Measurements from ENCODE around the gene WDR7.

Gene WDR7

DNA sequence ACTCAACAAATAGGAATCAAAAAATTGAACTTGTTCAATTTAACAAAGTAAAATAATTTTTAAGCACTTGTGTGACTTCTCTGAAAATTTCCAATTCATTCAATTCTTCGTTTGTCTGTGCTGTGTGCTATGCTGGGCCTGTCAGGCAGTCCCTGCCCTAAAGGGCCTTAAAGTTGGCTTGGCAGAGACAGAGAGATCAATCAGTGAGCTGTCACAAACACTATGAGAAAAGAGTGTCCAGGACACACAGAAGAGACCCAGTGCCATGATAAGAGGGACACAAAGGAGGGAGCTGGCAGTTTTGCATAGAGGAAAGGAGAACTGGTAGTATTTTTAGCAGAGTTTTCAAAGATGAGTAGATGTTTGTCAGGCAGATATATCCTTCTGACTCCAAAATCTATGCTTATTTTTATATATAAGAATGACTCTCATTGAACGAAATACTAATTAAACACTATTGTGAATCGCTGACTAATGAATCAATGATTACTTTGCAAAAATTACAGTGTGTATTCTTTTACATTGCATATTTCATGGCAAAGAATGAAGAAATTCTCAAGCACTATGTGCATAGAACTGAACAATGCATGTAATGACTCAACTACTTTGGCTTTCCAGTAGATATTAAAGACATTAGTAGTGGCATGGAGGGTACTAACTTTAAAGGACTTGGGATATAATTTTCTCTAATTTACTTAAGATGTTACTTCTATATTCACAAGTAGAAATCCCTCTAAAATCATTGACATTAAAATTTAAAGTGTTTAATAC is 302.5 kb downstream of the WDR7 start:
- no peak for DNase-seq

DNA sequence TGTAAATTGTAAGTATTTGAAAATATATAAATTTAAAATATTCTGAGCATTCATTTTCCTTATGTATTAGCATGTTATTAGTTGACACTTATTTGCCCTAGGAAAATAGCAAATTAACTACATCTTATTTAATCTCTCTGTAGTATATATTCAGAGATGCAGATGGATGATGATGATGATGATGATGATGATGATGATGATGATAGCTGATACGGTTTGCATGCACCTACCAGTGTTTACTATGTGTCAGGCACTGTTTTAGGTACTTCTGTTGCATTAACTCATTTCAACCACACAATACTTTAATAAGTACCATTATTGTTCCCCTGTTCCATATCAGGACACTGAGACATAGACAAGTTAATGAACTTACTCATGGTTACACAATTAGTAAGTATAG is 304.3 kb downstream of the WDR7 start:
- no peak for DNase-seq

DNA sequence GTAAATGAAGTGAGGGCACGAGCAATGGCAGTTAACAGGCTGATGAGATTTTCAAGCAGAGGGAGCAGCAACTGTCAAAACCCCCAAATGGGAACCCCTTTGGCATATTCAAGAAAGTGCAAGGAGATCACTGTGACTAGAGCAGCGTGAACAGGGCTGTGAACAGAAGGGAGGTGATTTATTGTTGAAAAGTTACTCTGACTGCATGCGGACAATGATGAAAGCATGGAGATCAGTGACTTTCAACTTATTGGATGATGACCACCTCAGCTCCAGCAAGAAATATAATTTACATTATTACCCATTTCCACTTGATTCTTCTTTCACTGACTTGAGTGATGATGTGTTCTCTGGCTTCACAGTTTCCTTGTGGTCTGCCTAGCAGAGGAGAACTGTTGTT is 308.0 kb downstream of the WDR7 start:
- no peak for DNase-seq

DNA sequence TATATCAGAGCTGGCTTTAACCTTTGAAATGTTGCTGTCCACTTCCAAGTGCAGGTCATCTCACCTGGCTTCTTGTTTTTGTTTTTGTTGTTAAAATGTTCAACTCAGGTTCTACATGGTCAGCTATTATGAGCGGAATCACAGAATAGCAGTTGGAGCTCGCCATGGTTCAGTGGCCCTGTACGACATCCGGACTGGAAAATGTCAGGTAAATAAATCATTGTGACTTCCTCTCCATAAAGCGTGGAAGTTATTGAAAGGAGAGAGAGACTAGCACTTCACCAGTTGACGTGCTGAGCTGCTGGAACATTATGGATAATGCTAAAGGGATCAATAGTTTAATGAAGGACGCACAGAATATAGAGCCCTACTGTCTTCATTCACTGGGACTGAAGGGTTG is 311.2 kb downstream of the WDR7 start:
- DNase-seq, result no peak

DNA sequence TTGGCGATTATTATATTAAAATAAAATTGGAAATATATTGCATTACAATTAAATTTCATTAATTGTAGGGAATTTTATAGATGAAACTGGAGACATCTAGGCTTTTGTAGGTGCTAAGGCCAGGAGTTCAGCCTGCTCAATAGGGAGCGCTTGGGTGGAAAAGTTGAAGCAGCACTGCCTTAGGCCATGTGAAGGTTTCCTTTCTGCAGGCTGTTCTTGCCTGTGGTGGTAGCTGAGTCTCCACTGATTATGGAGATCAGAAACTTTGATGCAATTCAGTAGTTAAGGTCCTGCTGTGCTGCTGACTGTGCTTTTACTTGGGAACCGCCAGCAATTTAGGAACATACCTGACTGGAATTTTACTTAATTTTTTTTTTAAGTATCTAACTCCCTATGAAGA is 315.9 kb downstream of the WDR7 start:
- no peak for DNase-seq

DNA sequence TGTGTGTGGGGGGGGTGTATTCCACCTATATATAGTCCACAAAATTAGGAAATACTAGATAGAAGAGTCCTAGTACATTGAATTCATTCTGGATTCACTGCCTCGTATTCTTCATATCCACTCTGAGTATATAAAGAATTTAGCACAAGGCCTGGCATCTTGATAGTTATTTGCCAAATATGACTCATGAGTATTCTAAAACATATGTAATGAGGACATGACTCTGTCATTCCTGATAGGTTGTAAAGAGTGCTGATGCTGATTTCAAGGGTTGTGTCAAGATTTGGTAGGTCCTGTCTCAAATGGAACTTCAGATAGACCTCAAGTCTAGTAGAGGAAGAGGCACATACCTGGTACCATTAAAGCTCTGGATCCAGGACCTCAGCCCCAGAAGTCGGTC is 322.3 kb downstream of the WDR7 start:
- DNase-seq, result no peak

DNA sequence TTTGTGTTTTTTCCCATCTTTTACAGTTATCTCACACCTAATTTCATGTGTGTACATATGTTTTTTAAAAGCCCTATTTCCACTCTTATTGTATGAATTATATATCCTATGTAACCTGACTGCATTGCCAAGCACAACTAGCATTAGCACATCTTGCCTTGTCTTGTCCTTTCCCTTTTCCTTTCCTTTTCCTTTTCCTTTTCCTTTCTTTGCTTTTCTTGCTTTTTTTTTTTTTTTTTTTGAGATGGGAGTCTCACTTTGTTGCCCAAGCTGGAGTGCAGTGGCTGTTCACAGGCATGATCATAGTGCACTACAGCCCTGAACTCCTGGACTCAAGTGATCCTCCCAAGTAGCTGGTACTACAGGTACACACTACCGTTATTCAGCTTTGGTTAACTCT is 323.0 kb downstream of the WDR7 start:
- DNase-seq, result no peak

DNA sequence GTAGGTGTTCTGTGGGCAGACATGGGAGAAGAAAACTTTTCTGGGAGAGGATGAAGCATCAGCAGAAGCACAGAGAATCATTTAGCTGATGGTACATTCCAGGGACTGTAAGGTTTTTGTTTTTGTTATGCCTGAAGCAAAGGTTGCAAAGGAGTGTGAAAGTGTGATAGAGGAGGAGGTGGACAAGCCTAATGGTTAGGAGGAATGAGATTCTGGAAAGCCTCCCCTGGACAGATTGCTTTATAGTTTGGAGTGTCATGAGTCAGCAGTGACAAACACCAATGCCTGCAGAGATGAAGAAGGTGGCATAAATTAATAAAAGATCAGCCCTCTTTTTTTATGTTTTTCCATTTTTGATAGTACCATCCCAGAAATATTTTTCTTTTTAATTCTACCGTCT is 324.1 kb downstream of the WDR7 start:
- no peak for DNase-seq

DNA sequence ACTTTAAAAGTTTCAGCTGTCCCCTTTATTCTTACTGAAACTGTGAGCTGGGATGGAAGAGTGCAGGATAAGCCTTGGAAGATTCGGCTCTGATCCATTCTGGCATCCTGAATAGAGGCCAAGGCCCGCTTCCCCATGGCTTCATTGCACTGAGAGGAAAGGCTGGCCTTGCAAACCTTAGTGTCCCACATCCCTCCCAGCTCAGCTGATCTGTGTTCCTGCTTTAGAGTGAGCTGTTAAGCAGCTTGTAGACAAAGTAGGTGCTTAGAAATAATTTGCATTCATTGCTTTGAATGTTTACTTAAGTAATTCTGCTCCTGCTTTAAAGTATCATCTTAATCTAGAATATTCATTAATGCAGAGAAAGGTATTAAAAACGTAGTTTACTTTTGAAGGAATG is 326.1 kb downstream of the WDR7 start:
- no peak for DNase-seq

DNA sequence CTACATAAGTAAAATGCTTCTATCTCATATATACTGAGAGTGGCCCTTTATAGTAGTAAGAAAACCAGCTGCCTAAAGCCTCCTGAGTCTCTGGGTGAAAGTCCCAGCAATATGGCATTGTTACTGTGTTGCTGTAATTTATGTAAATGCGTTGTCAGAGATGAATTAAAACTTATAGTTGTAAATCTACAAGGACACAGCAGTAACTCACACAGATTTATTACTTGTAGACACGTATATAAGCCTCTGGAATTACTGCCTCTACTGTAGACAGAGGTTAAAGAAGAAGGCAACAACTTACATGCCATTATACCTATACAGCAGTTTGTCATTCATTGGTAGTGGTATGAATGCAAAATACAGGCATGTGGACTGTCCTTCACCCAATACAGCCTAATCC is 326.6 kb downstream of the WDR7 start:
- no peak for DNase-seq

DNA sequence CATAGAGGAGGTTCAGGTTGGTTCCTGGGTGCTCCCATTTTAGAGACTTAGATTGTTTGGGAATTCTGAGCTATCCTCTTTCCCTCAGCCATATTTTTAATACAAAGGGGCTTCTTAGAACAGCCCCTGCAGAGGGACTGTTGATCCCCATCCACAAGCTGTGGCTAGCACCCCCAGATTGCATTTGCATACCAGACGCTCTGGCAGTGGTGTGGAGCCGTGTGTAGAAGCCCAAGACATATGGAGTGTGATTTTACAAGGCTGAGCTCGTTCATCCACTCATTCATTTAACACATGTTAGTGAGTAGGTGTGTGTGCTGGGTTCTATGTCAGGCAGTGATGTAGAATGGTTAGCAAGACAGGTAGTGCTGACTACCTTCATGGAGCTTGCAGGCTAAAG is 329.0 kb downstream of the WDR7 start:
- no peak for DNase-seq

DNA sequence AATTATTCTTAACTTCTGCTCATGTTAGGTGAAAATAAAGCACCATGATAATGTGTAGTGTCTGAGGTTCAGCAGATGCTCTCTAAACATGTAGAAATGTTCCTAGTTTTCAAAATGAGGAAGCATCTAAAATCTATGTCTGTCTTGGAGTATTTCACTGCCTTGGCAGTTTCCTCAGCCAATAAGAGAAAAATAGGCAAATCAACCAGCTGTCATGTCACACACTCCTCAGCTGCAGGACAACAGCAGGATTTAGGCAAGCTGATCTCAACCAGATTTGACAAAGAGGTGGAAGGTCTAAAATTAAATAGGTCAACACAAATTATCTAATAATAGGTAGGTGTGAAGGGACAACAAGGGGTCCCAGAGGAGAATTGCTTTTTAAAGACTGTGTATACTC is 331.6 kb downstream of the WDR7 start:
- DNase-seq, result no peak

DNA sequence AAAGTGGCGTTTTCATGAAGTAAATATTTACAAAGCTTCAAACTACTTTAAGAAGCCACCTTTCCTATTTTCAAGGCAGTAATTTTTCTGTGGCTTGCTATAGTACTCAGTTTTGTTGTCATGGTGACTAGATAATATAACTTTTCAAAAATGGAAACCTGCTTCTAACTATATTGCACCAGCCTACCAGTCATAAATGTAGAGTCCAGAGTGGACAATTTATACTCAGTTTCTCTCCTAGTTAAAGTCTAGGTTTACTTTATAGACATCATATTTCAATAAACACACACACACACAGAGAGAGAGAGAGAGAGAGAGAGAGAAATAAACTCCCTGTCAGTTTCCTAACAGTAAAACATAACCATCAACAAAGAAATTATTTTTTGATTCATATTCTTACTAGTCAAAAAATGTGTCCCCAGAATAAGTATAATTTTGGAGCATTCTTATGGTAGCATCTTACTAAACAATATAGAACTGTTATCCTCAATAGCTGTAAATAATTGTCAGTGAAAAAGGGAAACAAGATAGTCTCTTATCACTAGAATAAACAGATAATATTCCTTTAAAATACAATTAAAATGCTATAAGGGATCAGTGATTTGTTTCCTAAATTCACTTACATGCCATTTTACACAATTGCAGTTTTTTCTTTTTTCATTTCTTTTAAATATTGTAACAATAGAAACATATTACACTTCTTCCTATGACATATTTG is 332.3 kb downstream of the WDR7 start:
- no peak for DNase-seq

DNA sequence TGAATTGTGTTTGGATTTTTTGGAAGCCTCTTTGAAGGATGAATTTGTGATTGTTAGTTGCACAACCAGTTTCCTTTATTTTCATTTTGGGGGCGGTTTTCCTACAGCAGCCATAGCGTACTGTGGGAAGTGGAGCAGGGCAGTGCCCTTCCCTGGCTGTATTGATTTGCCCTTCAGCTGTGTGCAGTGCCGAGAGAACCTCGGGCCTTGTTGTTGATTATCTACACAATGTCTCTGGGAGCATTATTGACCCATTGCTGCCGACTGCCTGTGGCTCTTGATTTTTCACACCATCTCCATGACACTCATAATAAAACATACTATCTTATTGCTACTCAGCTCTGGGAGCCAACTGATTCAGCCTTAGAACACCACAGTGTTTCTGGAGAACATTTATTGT is 333.6 kb downstream of the WDR7 start:
- DNase-seq, result no peak

DNA sequence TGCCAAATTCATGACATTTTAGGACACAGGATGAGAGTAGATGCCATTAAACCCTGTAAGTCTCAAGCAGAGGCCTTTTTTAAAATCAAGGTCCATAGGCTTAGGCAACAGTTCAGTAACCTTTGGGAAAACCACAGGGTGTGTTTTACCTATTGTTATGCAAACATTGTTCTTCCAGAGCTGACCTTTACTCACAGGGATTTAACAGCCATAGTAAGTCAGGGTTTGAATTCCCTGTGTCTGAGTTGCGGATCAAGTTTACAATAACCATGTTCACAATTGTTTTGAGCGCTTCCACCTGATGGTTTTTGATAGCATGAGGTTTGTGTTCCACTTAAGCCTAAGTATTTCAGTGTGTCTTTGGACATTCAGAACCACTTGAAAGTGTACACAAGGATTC is 335.7 kb downstream of the WDR7 start:
- DNase-seq, result peak; percentile 53

DNA sequence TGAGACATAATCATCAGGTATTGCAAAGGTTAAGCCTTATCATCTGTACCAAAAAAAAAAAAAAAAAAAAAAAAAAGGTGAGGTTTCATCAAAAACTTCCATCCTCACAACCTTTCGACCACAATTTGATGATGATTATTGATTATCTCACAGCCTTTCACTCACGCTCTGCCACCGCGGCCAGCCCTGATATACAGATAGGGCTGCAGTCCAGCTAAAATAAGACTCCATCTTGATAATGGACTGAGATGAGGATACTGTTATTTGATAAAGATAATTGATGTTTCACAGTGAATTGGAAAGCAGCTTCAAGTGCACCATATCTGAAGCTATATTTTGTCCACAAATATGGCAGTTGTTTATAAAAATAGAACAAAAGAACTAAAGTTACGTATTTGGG is 336.1 kb downstream of the WDR7 start:
- DNase-seq, result peak; percentile 30

DNA sequence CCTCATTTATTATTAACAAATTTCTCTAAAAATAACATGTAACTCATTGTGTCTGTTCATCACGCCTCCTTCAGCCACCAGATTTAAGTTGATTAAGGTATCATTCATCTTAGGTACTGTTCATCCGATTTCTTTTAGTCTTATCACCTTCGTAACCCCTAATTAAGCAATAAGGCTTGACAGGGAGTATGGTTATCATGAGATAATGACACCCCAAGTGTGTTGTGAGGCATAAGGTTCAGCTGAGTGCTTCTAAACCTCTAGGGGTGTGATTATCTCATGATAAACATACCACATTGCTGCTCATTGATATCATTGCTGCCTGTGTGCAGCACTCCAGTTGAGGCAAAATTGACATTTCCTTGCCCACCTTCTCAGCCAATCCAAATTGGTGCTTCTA is 336.9 kb downstream of the WDR7 start:
- DNase-seq, result no peak

DNA sequence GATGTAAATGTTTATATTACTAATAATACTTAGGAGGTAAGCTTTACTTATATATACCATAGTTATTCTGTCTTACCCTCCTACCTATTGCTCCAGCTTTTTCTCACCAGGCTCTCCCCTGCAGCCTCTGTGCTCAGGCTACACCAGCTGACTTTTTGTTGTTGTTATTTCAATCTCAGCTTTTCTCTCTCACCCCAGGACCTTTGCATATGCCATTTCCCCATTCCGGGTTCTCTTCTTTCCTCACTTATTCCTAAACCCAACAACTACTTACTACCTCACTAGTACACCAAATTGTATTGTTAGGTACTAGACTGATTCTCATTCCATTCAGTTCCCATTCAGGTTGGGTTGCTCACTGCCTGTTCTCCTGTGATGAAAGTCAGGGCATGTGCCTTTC is 339.5 kb downstream of the WDR7 start:
- no peak for DNase-seq

DNA sequence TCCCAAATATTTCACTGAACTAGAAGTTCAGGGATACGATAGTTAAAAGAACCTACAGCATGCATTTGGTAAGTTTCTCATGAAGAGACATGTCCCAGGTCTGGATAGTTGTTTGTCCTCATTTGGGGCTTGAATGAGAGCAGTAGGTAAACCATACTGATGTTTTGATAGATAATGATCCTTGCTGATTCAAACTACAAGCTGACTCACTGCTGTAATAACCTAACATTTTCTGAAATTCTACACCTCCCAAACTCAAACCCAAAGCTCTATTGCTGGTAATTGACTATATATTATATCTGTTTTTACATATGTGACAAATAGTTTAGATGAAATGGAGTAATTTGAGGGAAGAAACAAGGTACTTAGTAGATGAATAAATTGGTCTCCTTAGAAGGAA is 341.6 kb downstream of the WDR7 start:
- no peak for DNase-seq

DNA sequence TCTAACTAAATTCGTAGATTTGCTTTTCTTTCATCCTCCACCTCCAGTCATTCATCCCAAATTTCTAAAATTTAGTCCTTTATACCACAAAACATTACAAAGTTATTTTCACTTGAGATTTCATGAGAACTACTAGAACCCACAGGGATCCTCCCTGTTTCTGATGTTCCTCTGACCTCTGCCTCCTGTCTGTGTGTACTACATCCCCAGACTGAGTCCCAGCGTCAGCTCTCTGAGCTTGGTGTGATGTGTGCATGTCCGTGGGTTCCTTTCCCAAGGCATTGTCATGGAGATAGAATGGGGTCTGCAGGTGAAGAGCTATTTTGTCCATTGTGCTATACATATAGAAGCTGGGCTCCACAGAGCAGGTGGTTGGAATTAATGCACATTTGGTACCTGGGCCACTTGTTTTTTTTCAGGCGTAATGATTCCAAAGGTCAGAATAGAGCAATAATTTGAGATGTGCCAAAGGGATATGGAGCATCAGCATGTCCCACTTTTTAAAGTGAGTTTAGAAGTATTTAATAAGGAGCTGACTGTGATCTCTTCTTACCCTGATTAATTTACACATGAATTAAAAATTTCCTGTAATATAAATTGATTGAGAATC is 344.5 kb downstream of the WDR7 start:
- DNase-seq, result no peak

DNA sequence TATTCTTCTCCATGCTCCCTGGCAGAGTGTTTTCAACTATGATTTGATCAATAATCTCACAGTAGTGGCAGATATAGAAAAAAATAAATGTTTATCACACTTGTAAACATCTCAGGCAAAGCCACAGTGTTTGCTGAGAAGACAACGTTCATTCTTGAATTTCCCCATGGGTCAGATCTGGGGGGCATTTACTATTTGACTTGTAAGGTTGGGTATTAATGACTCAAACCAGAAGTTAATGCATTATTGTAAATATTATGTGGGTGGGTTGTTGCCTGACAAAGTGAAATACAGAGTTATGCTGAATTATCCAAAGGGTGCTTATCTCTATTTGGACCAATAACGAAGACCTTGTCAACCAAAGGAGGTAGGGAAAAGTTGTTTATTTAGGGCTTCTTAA is 346.0 kb downstream of the WDR7 start:
- no peak for DNase-seq

DNA sequence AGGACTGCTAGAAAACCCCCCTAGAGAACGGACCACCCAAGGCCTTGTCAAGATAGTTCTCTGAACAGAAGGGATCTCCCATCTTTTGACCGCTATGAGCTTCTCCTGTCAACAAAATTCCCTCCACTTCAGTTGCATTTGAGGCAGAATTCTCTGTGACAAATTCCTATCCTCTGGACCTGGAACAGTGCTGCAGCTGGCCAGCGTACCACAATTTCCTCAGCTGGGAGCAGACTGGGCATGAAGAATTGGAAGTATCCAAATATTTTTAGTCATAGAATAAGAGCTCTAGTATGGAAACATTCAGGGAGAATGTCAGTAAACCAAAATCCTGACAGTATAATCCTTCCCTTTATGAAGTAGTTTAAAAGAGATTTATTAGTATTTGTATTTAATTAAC is 348.7 kb downstream of the WDR7 start:
- DNase-seq, result no peak

DNA sequence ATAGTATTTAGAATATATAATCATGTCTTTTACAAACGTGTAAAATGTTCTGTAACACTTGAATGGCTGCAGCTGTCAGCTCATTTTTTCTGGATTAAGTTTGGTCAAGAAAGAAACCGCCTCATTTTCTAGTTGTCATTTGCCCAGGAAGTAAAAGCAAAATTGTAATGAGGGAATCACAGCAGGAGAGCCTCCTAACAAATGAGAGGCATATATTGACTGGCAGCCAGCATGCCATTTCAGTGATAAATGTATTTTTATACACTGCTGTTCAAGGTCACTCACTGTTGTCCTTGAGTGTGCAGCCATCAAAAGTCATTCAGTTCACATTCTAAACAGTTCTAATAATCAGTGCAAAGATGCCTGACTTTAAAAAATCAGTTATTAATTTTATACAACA is 351.5 kb downstream of the WDR7 start:
- peak; percentile 26 for DNase-seq

DNA sequence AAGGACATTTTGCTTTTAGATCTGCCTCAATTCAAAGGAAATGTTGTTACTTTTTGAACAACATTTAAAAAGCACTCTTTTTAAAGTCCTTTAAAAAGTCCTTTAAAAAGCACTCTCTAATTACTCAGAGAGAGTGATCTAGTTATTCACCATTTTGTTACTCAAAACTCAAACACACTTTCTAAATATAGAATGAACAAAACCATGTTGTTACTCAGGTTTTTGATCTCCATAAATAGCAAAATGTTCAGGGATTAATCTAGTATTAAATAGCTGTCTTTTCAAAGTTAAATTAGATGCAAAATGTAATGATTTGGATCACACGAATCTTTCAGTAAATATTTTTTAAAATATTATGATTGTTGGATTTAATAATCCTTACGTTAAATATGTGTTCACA is 352.2 kb downstream of the WDR7 start:
- no peak for DNase-seq

Data from NCI-H2227 treated with DMSO at 0.1 percent for 48 hours (cell line).